HuH-7 (cell line): ENCODE measurements around the gene FAM83E.

Experiments
- DNase-seq: peaks from one replicate; pipeline ENCODE4 v3.0.0; 2011; ENCODE audit warnings: low spot score

FAM83E gene

GRCh38 chr19:48575931-48576622 is 38.8 kb downstream of the FAM83E start:
- DNase-seq = no peak

DNA sequence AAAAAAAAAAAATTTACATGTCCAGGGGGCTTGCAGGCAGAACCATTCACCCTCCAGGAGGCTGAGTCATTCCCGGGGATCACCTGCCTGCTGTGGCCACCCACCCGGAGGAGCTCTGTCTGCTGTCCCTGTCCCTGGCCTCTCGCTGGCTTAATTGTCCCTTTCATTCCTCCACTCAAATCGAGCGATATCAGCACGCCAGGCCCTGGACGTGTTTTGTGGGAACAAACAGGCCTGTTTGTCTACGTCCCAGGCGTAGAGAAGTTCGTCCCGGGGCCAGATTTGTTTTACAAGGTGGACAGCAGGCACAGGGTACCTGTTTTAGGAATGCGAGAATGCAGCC is 41.7 kb downstream of the FAM83E start:
- no peak for DNase-seq

DNA sequence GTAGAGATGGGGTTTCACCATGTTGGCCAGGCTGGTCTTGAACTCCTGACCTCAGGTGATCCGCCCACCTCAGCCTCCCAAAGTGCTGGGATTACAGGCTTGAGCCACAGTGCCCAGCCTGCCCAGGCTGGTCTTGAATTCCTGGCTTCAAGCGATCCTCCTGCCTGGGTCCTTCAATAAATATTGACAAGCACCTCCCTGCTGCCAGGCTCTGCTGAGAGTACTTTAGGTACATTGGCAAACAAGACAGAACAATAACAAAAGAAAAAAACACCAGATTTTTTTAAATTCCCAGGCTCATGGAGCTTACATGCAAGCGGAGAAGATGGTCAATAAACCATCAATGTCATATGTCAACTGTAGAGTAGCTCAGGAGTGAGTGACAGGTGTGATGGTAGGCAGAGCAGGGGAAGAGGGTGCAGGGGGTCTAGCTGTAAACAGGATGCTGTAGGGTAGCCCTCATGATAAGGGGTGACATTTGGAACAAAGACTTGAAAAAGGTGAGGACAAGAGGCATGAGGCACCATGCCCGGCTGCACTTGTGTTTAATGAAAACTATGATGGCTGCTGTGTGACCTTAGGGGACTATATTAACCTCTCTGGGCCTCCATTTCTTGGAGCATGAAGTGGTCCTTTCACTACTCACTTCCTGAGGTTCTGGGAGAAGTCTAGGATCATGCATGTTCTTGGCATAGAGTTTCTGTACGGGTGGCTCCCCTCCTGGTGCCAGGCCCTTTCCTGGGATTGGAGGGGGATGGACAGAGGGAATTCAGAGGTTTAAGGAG is 43.3 kb downstream of the FAM83E start:
- no peak for DNase-seq

DNA sequence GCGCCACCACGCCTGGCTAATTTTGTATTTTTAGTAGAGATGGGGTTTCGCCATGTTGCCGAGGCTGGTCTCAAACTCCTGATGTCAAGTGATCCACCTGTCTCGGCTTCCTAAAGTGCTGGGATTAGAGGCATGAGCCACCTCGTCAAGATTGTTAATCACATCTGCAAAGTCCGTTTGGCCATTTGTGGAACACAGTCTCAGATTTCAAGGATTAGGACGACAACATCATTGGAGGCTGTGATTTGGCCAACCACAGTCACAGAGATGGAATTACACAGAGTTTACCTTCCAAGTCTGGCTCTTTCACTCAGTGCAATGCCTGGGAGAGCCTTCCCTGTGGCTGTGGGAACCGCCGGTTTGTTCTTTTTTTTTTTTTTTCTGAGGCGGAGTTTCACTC is 45.1 kb downstream of the FAM83E start:
- DNase-seq = no peak

DNA sequence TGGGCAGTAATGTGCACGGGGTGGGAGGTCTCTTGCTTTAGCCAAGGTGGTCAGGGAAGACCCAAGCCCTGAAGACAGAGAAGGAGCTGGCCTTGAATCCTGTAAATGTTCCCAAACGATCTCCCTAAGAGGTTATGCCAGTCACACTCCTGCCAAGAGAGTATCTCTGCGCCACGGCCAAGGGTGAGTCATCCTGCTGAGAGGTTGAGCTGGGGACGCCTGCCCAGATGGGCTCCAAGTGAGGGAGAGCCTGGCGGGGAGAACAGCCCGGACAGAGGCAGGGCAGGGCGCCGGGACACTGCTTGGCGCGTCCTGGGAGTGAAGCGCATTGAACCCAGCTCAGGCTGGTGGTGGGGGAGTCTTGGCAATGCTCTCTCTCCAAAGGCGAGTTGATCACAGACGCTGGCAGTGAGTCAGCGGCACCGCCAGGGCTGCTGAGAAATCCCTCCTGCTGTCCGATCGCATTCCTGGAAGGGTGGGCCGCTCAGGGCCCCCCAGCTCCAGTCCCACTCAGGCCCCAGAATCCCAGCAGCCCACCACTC is 46.5 kb downstream of the FAM83E start:
- no peak for DNase-seq

DNA sequence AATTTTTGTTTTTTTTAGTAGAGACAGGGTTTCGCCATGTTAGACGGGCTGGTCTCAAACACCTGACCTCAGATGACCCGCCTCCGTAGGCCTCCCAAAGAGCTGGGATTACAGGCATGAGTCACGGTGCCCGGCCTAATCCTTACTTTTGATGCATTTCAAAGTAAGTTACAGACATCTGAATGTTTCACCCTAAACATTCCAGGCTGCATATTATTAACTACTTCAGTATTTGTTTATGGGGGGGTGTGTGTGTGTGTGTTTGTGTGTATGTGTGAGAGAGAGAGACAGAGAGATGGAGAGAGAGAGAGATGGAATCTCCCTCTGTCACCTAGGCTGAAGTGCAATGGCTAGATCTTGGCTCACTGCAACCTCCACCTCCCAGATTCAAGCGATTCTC is 49.8 kb downstream of the FAM83E start:
- no peak for DNase-seq
